Measurements from ENCODE around the gene MRPS9. TPM values are rescaled to one million over a fixed set of nuclear protein-coding genes. Genes with fewer than 3 reads are reported as not detected.

Gene MRPS9
- total RNA-seq, 1 donor from 2014 or later: 31.9 TPM

DNA sequence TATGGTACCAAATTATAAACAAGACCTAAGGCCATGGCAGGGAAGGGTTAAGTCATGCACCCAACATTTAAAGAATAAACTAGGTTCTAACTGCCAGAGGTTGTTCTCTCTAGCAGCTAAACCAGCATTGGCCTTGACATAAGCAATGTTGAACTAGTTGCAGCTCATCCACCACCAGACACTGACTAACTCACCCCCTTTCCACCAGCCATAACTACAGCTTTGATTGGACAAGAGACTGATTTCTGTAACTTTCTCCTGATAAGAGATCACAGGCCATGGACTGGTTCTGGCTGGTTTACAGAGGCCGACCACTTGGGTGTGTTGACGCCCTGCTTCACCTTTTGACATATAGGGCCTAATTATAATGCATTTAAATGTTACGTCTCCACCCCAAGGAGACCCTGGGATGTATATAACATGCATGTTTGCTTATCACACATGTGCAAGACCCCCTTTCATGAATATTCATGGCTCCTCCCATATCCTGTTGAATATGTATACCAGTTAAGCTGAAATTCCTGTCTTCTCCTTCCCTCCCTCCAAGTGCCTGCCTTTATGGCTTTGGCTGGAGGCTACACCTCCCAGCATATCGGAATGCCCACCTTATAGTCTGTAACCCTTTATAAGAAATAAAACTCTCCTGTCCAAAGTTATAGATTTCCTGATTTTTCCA, 75.9 kb downstream of the MRPS9 start:
- no peak overlapping the region for H3K4me3 Mint-ChIP-seq (ENCODE audit: low read depth)
- H3K9me3 Mint-ChIP-seq: no peaks in the 10 kb centered on the region
- H3K27ac Mint-ChIP-seq: no peak overlapping the region
- no peaks in the 10 kb centered on the region for H3K27me3 Mint-ChIP-seq (ENCODE audit: low read depth)
- no peaks in the 10 kb centered on the region for H3K4me1 Mint-ChIP-seq (ENCODE audit: low read depth)
- H3K36me3 Mint-ChIP-seq (ENCODE audit: low read depth): no peaks in the 10 kb centered on the region
- no peak for DNase-seq (ENCODE audit: low spot score)
- intact Hi-C loops (cut with micrococcal nuclease): loop anchor here (1.0 kb wide), 1 partner anchor 125 kb away; no protein-coding TSS in a partner anchor

DNA sequence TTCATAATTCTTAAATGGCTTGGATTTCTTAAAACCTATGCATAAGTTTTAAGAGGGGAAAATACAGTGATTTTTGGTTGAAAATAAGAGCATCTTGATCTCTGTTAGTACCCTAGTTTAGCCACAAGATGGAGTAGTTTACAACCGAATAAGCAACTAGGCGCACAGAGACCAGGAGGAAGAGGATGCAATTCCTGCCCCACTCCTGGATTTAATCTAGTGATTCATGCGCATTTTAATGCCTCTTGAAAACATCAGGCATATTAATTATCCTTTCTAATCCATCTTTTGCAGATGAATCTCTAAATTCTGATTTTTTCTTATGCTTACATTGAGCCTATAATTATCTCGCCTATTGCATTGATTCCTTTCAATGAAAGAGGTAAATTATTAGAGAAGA, 76.7 kb downstream of the MRPS9 start:
- intact Hi-C loops (cut with micrococcal nuclease): loop anchor here (1.0 kb wide), 1 partner anchor 124 kb away; no protein-coding TSS in a partner anchor

GRCh38 chr2:105116348-105116747, 78.5 kb downstream of the MRPS9 start:
- H3K4me1 Mint-ChIP-seq (ENCODE audit: low read depth): no peaks in the 10 kb centered on the region
- no peak overlapping the region for H3K4me3 Mint-ChIP-seq (ENCODE audit: low read depth)
- H3K27me3 Mint-ChIP-seq (ENCODE audit: low read depth): no peaks in the 10 kb centered on the region
- no peak for DNase-seq (ENCODE audit: low spot score)
- no peaks in the 10 kb centered on the region for H3K9me3 Mint-ChIP-seq
- intact Hi-C loops (cut with micrococcal nuclease): no loop called here
- H3K27ac Mint-ChIP-seq: no peak overlapping the region
- no peaks in the 10 kb centered on the region for H3K36me3 Mint-ChIP-seq (ENCODE audit: low read depth)

More for the DNA sequence above, 76.7 kb downstream of the MRPS9 start:
- Mint-ChIP-seq H3K4me1 (ENCODE audit: low read depth) (no peaks in the 10 kb centered on the region), H3K9me3 (no peaks in the 10 kb centered on the region), H3K4me3 (ENCODE audit: low read depth) (no peak overlapping the region), H3K36me3 (ENCODE audit: low read depth) (no peaks in the 10 kb centered on the region), H3K27ac (no peak overlapping the region), H3K27me3 (ENCODE audit: low read depth) (no peaks in the 10 kb centered on the region)
- DNase-seq (ENCODE audit: low spot score): no peak

GRCh38 chr2:105117565-105117964, 79.7 kb downstream of the MRPS9 start:
- H3K9me3 Mint-ChIP-seq: no peaks in the 10 kb centered on the region
- no peak for DNase-seq (ENCODE audit: low spot score)
- H3K27me3 Mint-ChIP-seq (ENCODE audit: low read depth): no peaks in the 10 kb centered on the region
- H3K36me3 Mint-ChIP-seq (ENCODE audit: low read depth): no peaks in the 10 kb centered on the region
- no peak overlapping the region for H3K27ac Mint-ChIP-seq
- H3K4me3 Mint-ChIP-seq (ENCODE audit: low read depth): no peak overlapping the region
- H3K4me1 Mint-ChIP-seq (ENCODE audit: low read depth): no peaks in the 10 kb centered on the region
- intact Hi-C loops (cut with micrococcal nuclease): no loop called here

- intact Hi-C loops (cut with micrococcal nuclease): no loop called here
- no peak for DNase-seq (ENCODE audit: low spot score)
These were observed 81.1 kb downstream of the MRPS9 start for GRCh38 chr2:105118960-105119359.

GRCh38 chr2:105121434-105121833, 83.6 kb downstream of the MRPS9 start:
- Mint-ChIP-seq H3K36me3 (ENCODE audit: low read depth) (no peaks in the 10 kb centered on the region), H3K4me3 (ENCODE audit: low read depth) (no peak overlapping the region), H3K4me1 (ENCODE audit: low read depth) (peaks cover 5% of the 10 kb centered on the region), H3K9me3 (no peaks in the 10 kb centered on the region), H3K27me3 (ENCODE audit: low read depth) (no peaks in the 10 kb centered on the region), H3K27ac (no peak overlapping the region)
- intact Hi-C loops (cut with micrococcal nuclease): no loop called here
- DNase-seq (ENCODE audit: low spot score): no peak

More at GRCh38 chr2:105118960-105119359, 81.1 kb downstream of the MRPS9 start:
- H3K27ac Mint-ChIP-seq: no peak overlapping the region
- H3K9me3 Mint-ChIP-seq: no peaks in the 10 kb centered on the region
- peaks cover 5% of the 10 kb centered on the region for H3K4me1 Mint-ChIP-seq (ENCODE audit: low read depth)
- H3K4me3 Mint-ChIP-seq (ENCODE audit: low read depth): no peak overlapping the region
- no peaks in the 10 kb centered on the region for H3K27me3 Mint-ChIP-seq (ENCODE audit: low read depth)
- H3K36me3 Mint-ChIP-seq (ENCODE audit: low read depth): no peaks in the 10 kb centered on the region

DNA sequence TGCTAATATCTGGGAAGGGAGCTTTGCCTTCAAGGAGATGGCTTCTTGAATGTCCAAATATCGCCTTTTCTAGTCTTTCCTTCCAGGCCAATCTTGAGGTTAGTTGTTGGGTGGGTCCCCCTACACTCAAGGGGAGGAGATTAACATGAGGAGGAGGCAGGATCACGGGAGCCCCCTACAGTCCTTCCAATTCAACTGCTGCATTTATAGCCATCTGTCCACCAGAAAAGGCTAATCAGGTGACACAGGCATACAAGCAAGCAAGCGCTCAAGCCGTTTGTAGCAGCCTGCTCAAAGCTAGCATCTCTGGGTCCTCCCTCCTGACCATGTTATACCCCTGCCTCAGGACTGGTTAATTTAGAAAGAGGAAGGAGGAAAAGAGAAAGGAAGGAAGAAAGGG, 87.6 kb downstream of the MRPS9 start:
- Mint-ChIP-seq H3K9me3 (no peaks in the 10 kb centered on the region), H3K27me3 (ENCODE audit: low read depth) (no peaks in the 10 kb centered on the region)

GRCh38 chr2:105125920-105126319, 88.1 kb downstream of the MRPS9 start:
- intact Hi-C loops (cut with micrococcal nuclease): no loop called here
- H3K9me3 Mint-ChIP-seq: no peaks in the 10 kb centered on the region

More for the DNA sequence above, 87.6 kb downstream of the MRPS9 start:
- no peak for DNase-seq (ENCODE audit: low spot score)
- H3K27ac Mint-ChIP-seq: no peak overlapping the region
- intact Hi-C loops (cut with micrococcal nuclease): no loop called here
- H3K4me3 Mint-ChIP-seq (ENCODE audit: low read depth): no peak overlapping the region
- H3K36me3 Mint-ChIP-seq (ENCODE audit: low read depth): no peaks in the 10 kb centered on the region
- H3K4me1 Mint-ChIP-seq (ENCODE audit: low read depth): peaks cover 16% of the 10 kb centered on the region

DNA sequence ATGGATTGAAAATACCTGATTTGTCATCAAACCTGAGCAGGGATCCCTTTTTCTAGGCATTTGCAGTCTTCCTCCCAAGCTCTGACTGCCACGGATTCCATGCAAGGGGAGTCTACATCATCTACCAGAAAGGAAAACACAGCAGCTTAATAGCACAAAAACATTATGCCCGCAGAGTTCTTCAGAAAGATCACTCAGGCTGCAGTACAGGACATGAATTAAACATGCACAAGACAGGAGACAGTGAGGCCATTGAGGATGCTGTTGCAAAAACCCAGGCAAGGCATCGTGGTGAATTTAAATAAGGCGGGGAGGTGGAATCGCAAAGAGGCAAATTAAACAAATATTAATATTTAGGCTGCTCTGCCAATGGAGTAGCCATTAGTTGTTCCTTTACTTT, 88.5 kb downstream of the MRPS9 start:
- no peak for DNase-seq (ENCODE audit: low spot score)
- Mint-ChIP-seq H3K27ac (no peak overlapping the region), H3K27me3 (ENCODE audit: low read depth) (no peaks in the 10 kb centered on the region), H3K9me3 (no peaks in the 10 kb centered on the region), H3K4me3 (ENCODE audit: low read depth) (no peak overlapping the region), H3K4me1 (ENCODE audit: low read depth) (peaks cover 16% of the 10 kb centered on the region), H3K36me3 (ENCODE audit: low read depth) (no peaks in the 10 kb centered on the region)
- intact Hi-C loops (cut with micrococcal nuclease): no loop called here

More at GRCh38 chr2:105125920-105126319, 88.1 kb downstream of the MRPS9 start:
- no peaks in the 10 kb centered on the region for H3K27me3 Mint-ChIP-seq (ENCODE audit: low read depth)
- peaks cover 16% of the 10 kb centered on the region for H3K4me1 Mint-ChIP-seq (ENCODE audit: low read depth)
- H3K36me3 Mint-ChIP-seq (ENCODE audit: low read depth): no peaks in the 10 kb centered on the region
- no peak overlapping the region for H3K27ac Mint-ChIP-seq
- no peak for DNase-seq (ENCODE audit: low spot score)
- no peak overlapping the region for H3K4me3 Mint-ChIP-seq (ENCODE audit: low read depth)

GRCh38 chr2:105127289-105127915, 89.5 kb downstream of the MRPS9 start:
- Mint-ChIP-seq H3K4me3 (ENCODE audit: low read depth) (no peak overlapping the region), H3K9me3 (no peaks in the 10 kb centered on the region), H3K27ac (no peak overlapping the region), H3K27me3 (ENCODE audit: low read depth) (no peaks in the 10 kb centered on the region), H3K36me3 (ENCODE audit: low read depth) (no peaks in the 10 kb centered on the region), H3K4me1 (ENCODE audit: low read depth) (peaks cover 16% of the 10 kb centered on the region)
- DNase-seq (ENCODE audit: low spot score): no peak
- intact Hi-C loops (cut with micrococcal nuclease): no loop called here

DNA sequence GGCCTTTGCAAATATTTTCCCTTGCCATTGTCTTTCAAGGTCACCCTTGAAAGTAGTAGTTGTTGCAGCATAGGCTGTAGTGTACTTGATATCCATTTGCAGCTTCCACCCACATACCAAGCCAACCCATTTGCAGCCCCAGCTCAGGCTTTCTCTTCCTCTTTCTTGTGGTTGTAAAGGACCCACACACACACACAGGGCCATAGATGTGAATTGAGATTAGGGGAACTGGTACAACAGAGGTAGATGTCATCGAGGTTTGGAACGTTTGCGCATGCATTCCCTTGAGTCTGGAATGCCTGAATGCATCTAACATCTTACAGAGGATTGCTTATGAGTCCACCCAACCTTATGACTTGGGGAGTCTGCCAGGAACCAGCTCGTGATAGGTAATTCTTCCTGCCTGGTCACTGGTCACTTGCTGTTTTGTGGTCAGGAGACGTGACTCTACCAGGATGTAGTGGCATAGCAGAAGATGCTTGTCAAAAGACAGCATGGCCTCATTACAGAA, 91.9 kb downstream of the MRPS9 start:
- peaks cover 3% of the 10 kb centered on the region for H3K27me3 Mint-ChIP-seq (ENCODE audit: low read depth)
- H3K9me3 Mint-ChIP-seq: no peaks in the 10 kb centered on the region
- H3K4me1 Mint-ChIP-seq (ENCODE audit: low read depth): peaks cover 10% of the 10 kb centered on the region
- no peaks in the 10 kb centered on the region for H3K36me3 Mint-ChIP-seq (ENCODE audit: low read depth)
- no peak for DNase-seq (ENCODE audit: low spot score)
- no peak overlapping the region for H3K4me3 Mint-ChIP-seq (ENCODE audit: low read depth)
- H3K27ac Mint-ChIP-seq: no peak overlapping the region
- intact Hi-C loops (cut with micrococcal nuclease): no loop called here

DNA sequence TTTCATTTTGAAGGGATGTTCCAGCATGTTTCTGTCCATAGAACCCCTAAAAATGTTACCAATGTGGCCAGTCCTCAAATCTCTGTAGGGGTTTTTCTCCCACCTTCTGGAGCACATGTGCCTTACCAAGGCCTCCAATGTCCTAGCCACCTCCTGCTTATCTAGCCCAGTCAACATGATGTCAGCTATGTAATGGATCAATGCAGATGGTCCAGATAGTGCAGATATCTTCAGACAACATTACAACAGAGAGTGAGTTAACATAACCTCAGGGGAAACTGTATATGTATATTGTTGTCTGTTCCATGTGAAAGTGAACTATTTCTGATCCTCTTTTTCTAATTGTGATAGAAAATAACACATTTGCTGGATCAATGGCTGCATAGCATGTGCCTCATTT, 92.7 kb downstream of the MRPS9 start:
- intact Hi-C loops (cut with micrococcal nuclease): no loop called here
- peaks cover 3% of the 10 kb centered on the region for H3K27me3 Mint-ChIP-seq (ENCODE audit: low read depth)
- no peak overlapping the region for H3K4me3 Mint-ChIP-seq (ENCODE audit: low read depth)
- peaks cover 10% of the 10 kb centered on the region for H3K4me1 Mint-ChIP-seq (ENCODE audit: low read depth)
- H3K27ac Mint-ChIP-seq: no peak overlapping the region
- no peak for DNase-seq (ENCODE audit: low spot score)
- no peaks in the 10 kb centered on the region for H3K36me3 Mint-ChIP-seq (ENCODE audit: low read depth)
- no peaks in the 10 kb centered on the region for H3K9me3 Mint-ChIP-seq

GRCh38 chr2:105134081-105134480, 96.2 kb downstream of the MRPS9 start:
- H3K4me3 Mint-ChIP-seq (ENCODE audit: low read depth): no peak overlapping the region
- H3K36me3 Mint-ChIP-seq (ENCODE audit: low read depth): no peaks in the 10 kb centered on the region
- intact Hi-C loops (cut with micrococcal nuclease): no loop called here
- H3K9me3 Mint-ChIP-seq: no peaks in the 10 kb centered on the region
- H3K27ac Mint-ChIP-seq: no peak overlapping the region
- DNase-seq (ENCODE audit: low spot score): no peak
- no peaks in the 10 kb centered on the region for H3K4me1 Mint-ChIP-seq (ENCODE audit: low read depth)
- H3K27me3 Mint-ChIP-seq (ENCODE audit: low read depth): peaks cover 3% of the 10 kb centered on the region

Data from activated T-helper 2 cell treated with anti-CD3 and anti-CD28 coated beads, Interferon-gamma antibody, Interleukin-2, Interleukin-4, amounts not matched to agents 10 μg/mL and 5 μg/mL and 100 μg/mL, durations not matched to agents 14 hours and 24 hours and 36 hours (primary cell).